NOMO-1 (cell line): ENCODE data around the gene UBASH3B.
"Not testable (repeated sequence)": the region's sequence is repeated elsewhere in the genome, so short reads cannot be mapped to it uniquely, and the experiment has no call there.

Source experiments
- DNase-seq, 2 experiments: peaks; one replicate each; lab custom pipeline; 2025; ENCODE audit not compliant: unreplicated experiment in 2 of 2; lab: John Stamatoyannopoulos, UW

UBASH3B gene

DNA sequence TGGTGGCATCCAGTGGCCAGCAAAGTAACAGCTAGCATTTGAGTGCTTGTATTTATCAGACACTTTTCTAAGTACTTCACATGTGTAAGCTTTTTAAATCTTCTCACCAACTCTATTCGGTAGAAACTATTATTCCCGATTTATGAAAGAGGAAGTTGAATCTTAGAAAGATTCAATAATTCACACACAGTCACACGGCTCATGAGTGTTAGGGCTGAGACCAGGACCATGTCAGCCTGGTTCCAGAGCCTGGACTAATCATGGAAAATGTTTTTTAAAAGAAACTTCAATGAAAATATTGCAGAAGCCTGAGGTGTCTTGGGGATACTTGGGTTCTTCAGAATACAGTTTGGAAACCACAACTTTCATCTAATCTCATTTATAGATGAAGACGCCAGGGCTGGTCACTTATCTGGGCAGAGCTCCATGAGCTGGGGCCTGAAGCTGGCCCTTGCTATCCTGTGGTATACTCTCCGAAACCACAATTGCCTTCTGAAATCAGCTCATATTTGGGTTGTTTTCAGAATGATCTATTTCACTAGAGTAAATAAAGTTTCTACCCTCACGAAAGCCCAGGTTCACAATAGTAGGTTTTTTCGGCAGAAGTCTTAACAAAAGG is 178.4 kb downstream of the UBASH3B start:
- DNase-seq: peak in 1 of 2 experiments; percentile 58

- no peak for DNase-seq
These were observed 181.4 kb downstream of the UBASH3B start for GRCh38 chr11:122836916-122837315.

- DNase-seq: no peak
These were observed 182.2 kb downstream of the UBASH3B start for GRCh38 chr11:122837528-122838346.

- DNase-seq: peak in 1 of 2 experiments; percentile 18
These were observed 188.0 kb downstream of the UBASH3B start for GRCh38 chr11:122843281-122844141.

DNA sequence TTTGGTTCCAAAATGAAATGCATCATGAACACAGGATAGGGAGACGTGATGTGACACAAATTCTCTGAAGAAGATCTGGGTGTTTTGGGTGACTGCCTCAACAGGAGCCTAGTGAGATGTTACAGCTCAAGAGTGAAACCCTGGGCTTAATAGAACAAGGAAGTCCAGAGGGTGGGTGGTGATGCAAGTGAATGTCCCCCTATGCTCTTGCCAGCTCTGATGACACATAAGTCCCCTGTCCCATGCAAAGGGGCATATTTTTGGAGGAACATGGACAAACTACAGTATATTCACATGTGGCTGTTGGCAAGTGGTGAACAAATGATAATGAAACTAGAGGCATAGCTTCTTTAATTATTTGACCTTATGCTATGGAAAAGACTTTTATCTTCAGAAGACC is 191.9 kb downstream of the UBASH3B start:
- peak; percentile 17 to 33 for DNase-seq

DNA sequence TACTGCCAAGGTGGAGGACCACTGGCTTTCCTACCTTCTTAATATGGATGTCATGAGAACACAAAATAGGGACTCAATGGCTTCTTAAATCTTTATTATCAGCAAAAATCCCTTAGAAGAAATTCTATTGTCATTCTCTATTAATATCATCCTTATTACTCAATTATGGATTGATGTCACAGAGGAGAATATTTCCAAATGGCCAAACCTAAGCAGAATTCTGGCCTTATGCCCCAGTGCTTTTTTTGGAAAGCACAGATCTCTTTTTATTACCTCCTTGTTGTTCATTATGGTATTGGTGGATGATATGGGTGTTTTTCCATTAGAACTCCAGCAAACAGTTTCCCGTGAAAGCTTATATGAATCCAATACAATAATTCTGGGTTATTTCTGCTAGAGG is 192.7 kb downstream of the UBASH3B start:
- no peak for DNase-seq

GRCh38 chr11:122850076-122850631 is 194.6 kb downstream of the UBASH3B start:
- no peak for DNase-seq

GRCh38 chr11:122851366-122851966 is 195.9 kb downstream of the UBASH3B start:
- DNase-seq: peak; percentile 35 to 79

- no peak for DNase-seq
These were observed 196.7 kb downstream of the UBASH3B start for GRCh38 chr11:122852074-122852795.

- no peak for DNase-seq
These were observed 197.3 kb downstream of the UBASH3B start for GRCh38 chr11:122852796-122853160.

GRCh38 chr11:122853261-122853660 is 197.7 kb downstream of the UBASH3B start:
- DNase-seq: no peak

GRCh38 chr11:122853971-122854446 is 198.5 kb downstream of the UBASH3B start:
- DNase-seq: peak; percentile 34 to 71

GRCh38 chr11:122861631-122862030 is 206.1 kb downstream of the UBASH3B start:
- DNase-seq: no peak

DNA sequence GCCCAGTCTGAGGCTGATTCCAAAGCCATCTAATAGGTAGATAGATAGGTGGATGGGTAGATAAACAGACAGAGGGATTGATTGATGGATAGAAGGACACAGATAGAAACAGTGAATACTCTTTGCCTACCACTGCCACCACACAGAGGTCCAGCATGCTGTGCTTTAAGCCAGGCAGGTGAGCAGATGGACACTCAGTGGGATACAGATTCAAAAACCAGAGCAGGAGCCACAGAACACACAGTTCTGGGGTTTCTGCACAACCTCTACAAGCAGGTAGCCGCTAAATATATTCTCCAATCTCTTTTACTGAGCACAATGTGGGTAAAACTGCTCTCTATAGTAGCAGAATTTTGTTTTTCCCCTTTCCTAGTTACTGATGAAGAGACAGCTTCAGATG is 206.6 kb downstream of the UBASH3B start:
- DNase-seq: no peak

DNA sequence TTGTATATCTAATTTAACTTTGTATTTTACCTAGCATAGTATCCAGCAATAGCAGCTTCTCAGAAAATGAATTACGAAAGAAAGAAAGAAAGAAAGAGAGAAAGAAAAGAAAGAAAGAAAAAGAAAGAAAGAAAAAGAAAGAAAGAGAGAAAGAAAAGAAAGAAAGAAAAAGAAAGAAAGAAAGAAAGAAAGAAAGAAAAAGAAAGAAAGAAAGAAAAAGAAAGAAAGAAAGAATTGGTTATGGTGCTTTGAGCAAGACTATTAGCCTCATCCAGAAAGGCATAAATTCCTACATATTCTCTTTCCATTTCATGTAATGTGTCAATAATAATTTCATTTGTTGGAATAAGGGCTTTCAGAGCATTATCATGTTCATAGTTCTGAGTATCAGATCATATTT is 207.6 kb downstream of the UBASH3B start:
- not testable (repeated sequence) for DNase-seq

DNA sequence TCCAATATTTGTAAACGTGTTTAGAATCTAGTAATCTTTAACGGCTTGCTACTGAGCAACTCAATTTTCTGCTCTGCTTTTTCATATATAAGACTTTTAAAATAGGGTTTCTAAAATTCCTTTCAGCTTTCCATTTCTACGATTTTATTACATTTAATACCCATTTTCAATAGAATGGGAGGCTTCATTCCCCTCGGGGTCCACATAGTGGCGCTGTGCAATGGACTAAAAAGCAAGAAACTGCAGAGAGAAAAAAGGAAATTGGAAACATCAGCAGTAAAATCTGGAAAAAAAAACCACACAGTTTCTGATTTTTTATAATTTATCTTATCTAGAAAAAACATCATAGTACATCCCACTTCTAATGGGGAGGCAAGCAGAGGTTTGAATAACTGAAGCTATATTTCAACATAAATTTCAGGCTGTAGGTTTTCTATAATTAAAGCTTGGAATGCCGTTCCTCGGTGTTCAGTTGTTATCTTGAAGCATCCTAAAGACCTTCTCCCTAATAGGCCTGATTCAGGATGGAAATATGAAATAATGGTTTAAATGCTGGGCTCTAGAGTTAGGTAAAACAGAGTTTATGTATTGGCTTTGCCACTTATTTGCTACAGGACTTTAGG is 208.3 kb downstream of the UBASH3B start:
- DNase-seq: peak in 1 of 2 experiments; percentile 53
